Measurements from ENCODE around the gene RASSF10. TPM values are rescaled to one million over a fixed set of nuclear protein-coding genes. Genes with fewer than 3 reads are reported as not detected.

The RASSF10 gene
- total RNA-seq, 2 experiments from 2014 or later, result not detected

GRCh38 chr11:12971955-12972354, 37.2 kb upstream of the RASSF10 start:
- no peak for TF ChIP-seq CTCF (IDR thresholded peaks at IDR 0.05)
- Mint-ChIP-seq H3K4me1 (ENCODE audit: low read depth) (no peaks in the 10 kb centered on the region), H3K27me3 (peaks cover 5% of the 10 kb centered on the region), H3K9me3 (no peaks in the 10 kb centered on the region), H3K36me3 (ENCODE audit: low read depth) (no peaks in the 10 kb centered on the region), H3K4me3 (no peak overlapping the region), H3K27ac (no peak overlapping the region)
- ChIA-PET POLR2A (no interaction called here), CTCF (interaction anchor here (4.3 kb wide), 1 partner anchor 8 kb away, joined by 22 read pairs; no protein-coding TSS in a partner anchor)
- intact Hi-C loops (cut with micrococcal nuclease), result no loop called here
- no peak for ATAC-seq
- no peak for DNase-seq

GRCh38 chr11:12973528-12974181, 35.5 kb upstream of the RASSF10 start:
- no peak for TF ChIP-seq CTCF (IDR thresholded peaks at IDR 0.05)
- ChIA-PET CTCF (interaction anchor here (4.3 kb wide), 1 partner anchor 10 kb away, joined by 22 read pairs; no protein-coding TSS in a partner anchor), POLR2A (no interaction called here)
- DNase-seq (no peak), ATAC-seq (no peak)
- intact Hi-C loops (cut with micrococcal nuclease), result no loop called here
- H3K4me3 Mint-ChIP-seq, result no peak overlapping the region
- no peaks in the 10 kb centered on the region for H3K9me3 Mint-ChIP-seq
- H3K27ac Mint-ChIP-seq, result no peak overlapping the region
- peaks cover 8% of the 10 kb centered on the region for H3K27me3 Mint-ChIP-seq
- H3K4me1 Mint-ChIP-seq (ENCODE audit: low read depth), result no peaks in the 10 kb centered on the region
- H3K36me3 Mint-ChIP-seq (ENCODE audit: low read depth), result no peaks in the 10 kb centered on the region

- intact Hi-C loops (cut with micrococcal nuclease), result no loop called here
- no peak for TF ChIP-seq CTCF (IDR thresholded peaks at IDR 0.05)
- no peaks in the 10 kb centered on the region for H3K36me3 Mint-ChIP-seq (ENCODE audit: low read depth)
- no peak overlapping the region for H3K27ac Mint-ChIP-seq
- DNase-seq (no peak), ATAC-seq (no peak)
- H3K4me1 Mint-ChIP-seq (ENCODE audit: low read depth), result no peaks in the 10 kb centered on the region
- ChIA-PET CTCF (interaction anchor here (4.3 kb wide), 1 partner anchor 12 kb away, joined by 22 read pairs; no protein-coding TSS in a partner anchor), POLR2A (no interaction called here)
- H3K9me3 Mint-ChIP-seq, result no peaks in the 10 kb centered on the region
- no peak overlapping the region for H3K4me3 Mint-ChIP-seq
- peaks cover 6% of the 10 kb centered on the region for H3K27me3 Mint-ChIP-seq
These were observed 33.9 kb upstream of the RASSF10 start for GRCh38 chr11:12975195-12975594.

- H3K4me1 Mint-ChIP-seq (ENCODE audit: low read depth), result no peaks in the 10 kb centered on the region
- ChIA-PET CTCF (interaction anchor here (1.2 to 1.3 kb wide), 2 partner anchors 14 to 17 kb away, joined by 4 read pairs; no protein-coding TSS in a partner anchor), POLR2A (no interaction called here)
- no peak overlapping the region for H3K27ac Mint-ChIP-seq
- H3K27me3 Mint-ChIP-seq, result peaks cover 3% of the 10 kb centered on the region
- H3K4me3 Mint-ChIP-seq, result no peak overlapping the region
- DNase-seq, result no peak
- TF ChIP-seq CTCF (IDR thresholded peaks at IDR 0.05), result no peak
- ATAC-seq, result no peak
- intact Hi-C loops (cut with micrococcal nuclease), result no loop called here
- no peaks in the 10 kb centered on the region for H3K9me3 Mint-ChIP-seq
- H3K36me3 Mint-ChIP-seq (ENCODE audit: low read depth), result no peaks in the 10 kb centered on the region
These were observed 29.0 kb upstream of the RASSF10 start for GRCh38 chr11:12979928-12980689.
